GM23248 (cell line): ENCODE results near the gene IDH3A.

ENCODE experiments used
- EZH2 ChIP-seq: fragments of 200-600 bp; sonication (generic); IDR thresholded peaks from 2 replicates; pipeline ENCODE4 v1.6.1; 2018; ENCODE audit warnings: antibody characterized with exemption, mild to moderate bottlenecking; ENCODE audit not compliant: insufficient read depth, poor library complexity, severe bottlenecking
- EZH2phosphoT487 ChIP-seq: fragments of 200-600 bp; sonication (generic); IDR thresholded peaks from 2 replicates; pipeline ENCODE4 v1.6.1; 2018; ENCODE audit warnings: antibody characterized with exemption, moderate library complexity, mild to moderate bottlenecking, low read depth; ENCODE audit not compliant: insufficient read depth

- TF ChIP-seq EZH2phosphoT487 (no peak), EZH2 (no peak)
Measured at GRCh38 chr15:78105476-78106241, 43.5 kb upstream of the IDH3A start.
